HepG2 (cell line): ENCODE measurements around the gene SLC25A44. TPM values are rescaled to one million over a fixed set of nuclear protein-coding genes. Genes with fewer than 3 reads are reported as not detected.

Experiments used
- BCL3 ChIP-seq: sonication (generic); formaldehyde crosslinking; IDR thresholded peaks from 2 replicates; pipeline ENCODE4 v1.5.1; 2020; ENCODE audit warnings: mild to moderate bottlenecking, missing genetic modification reagents, moderate library complexity
- EEA1 ChIP-seq: sonication (generic); formaldehyde crosslinking; IDR thresholded peaks from 2 replicates; pipeline ENCODE4 v1.5.1; 2020; ENCODE audit warnings: mild to moderate bottlenecking, missing genetic modification reagents, borderline replicate concordance
- IRX3 ChIP-seq: sonication (generic); formaldehyde crosslinking; IDR thresholded peaks from 2 replicates; pipeline ENCODE4 v1.8.1; 2023; ENCODE audit warnings: mild to moderate bottlenecking, low read depth, missing genetic modification reagents, borderline replicate concordance
- MTA3 ChIP-seq: sonication (generic); formaldehyde crosslinking; IDR thresholded peaks from 2 replicates; pipeline ENCODE4 v1.4.0; 2020; ENCODE audit warnings: missing genetic modification reagents
- RBFOX2 ChIP-seq: fragments of 200-400 bp; formaldehyde crosslinking; IDR thresholded peaks from 2 replicates; pipeline ENCODE4 v1.6.1; 2017; ENCODE audit warnings: low read depth, mild to moderate bottlenecking, low read length
- ZBTB3 ChIP-seq: sonication (generic); formaldehyde crosslinking; IDR thresholded peaks from 2 replicates; pipeline ENCODE4 v1.4.0; 2020; ENCODE audit warnings: low read depth, mild to moderate bottlenecking, moderate library complexity, missing genetic modification reagents, borderline replicate concordance
- ZBTB40 ChIP-seq, 2 experiments: fragments of 450-650 bp in 1 of 2; sonication (generic) in 1 of 2; formaldehyde crosslinking in 1 of 2; IDR thresholded peaks; 2 replicates each; pipeline versions ENCODE4 v1.6.1 to v1.8.0; 2016 to 2022; ENCODE audit warnings: antibody characterized with exemption in 1 of 2, mild to moderate bottlenecking in 1 of 2, missing genetic modification reagents in 1 of 2
- ZBTB43 ChIP-seq: sonication (generic); formaldehyde crosslinking; conservative IDR thresholded peaks from 2 replicates; pipeline ENCODE4 v1.4.0; 2020; ENCODE audit warnings: missing genetic modification reagents
- ZNF274 ChIP-seq: sonication (generic); formaldehyde crosslinking; IDR thresholded peaks from 2 replicates; pipeline ENCODE4 v1.5.1; 2020; ENCODE audit warnings: mild to moderate bottlenecking, missing genetic modification reagents
- ZNF33B ChIP-seq: sonication (generic); formaldehyde crosslinking; IDR thresholded peaks from 2 replicates; pipeline ENCODE4 v1.5.1; 2020; ENCODE audit warnings: mild to moderate bottlenecking, missing genetic modification reagents
- ZNF451 ChIP-seq: sonication (generic); formaldehyde crosslinking; IDR thresholded peaks from 2 replicates; pipeline ENCODE4 v1.5.0; 2020; ENCODE audit warnings: mild to moderate bottlenecking, missing genetic modification reagents
- polyA plus RNA-seq, 8 experiments: library from polyadenylated mRNA; depleted of rRNA in 3 of 8; stranded (reverse) in 7 of 8; unstranded in 1 of 8; fragments of >200 nt; fragmentation: Illumina TruSeq in 4 of 8; extraction: Trizol in 4 of 8; gene quantifications; 2 replicates each; pipeline versions ENCODE4 v1.2.1 to v1.2.3, GENCODE V29; 2011 to 2016; ENCODE audit warnings: low read depth in 4 of 8, missing spikeins in 1 of 8, mixed read lengths in 1 of 8; ENCODE audit not compliant: insufficient read depth in 1 of 8
- total RNA-seq, 5 experiments: library from RNA; depleted of rRNA; stranded (reverse); fragments of >200 nt; fragmentation: Illumina TruSeq; extraction: Trizol; gene quantifications; 2 replicates each; pipeline ENCODE4 v1.2.3, GENCODE V29; 2016; ENCODE audit warnings: low read depth in 1 of 5
- TF ChIP-seq, protein P1 (sequence below): sonication (generic); formaldehyde crosslinking; IDR thresholded peaks from 2 replicates; pipeline ENCODE4 v1.4.0; 2020; ENCODE audit warnings: missing genetic modification reagents

Gene SLC25A44
- total and polyA plus RNA-seq, 2 of the 13 experiments (the other 11 are each of a cell fraction or from before 2014, with no cell fraction given): 10.7 to 13.4 TPM

- TF ChIP-seq ZBTB40 (IDR thresholded peaks at IDR 0.05) (no peak), ZBTB40 (CRISPR knock-in tag; IDR thresholded peaks at IDR 0.05) (peak; percentile 36; the same call in 1 of the 2 replicates), MTA3 (no peak), EEA1 (CRISPR knock-in tag) (peak; percentile 87; the same call in 1 of the 2 replicates), ZNF451 (CRISPR knock-in tag) (peak; percentile 72; the same call in 1 of the 2 replicates), ZBTB43 (CRISPR knock-in tag) (0 out of 2 replicates have a peak, but pooled peaks have one; percentile 78), ZBTB3 (CRISPR knock-in tag) (peak; percentile 43; the same call in 1 of the 2 replicates), ZNF274 (CRISPR knock-in tag) (0 out of 2 replicates have a peak, but pooled peaks have one; percentile 33), ZNF33B (CRISPR knock-in tag) (peak; percentile 55; the same call in 1 of the 2 replicates), IRX3 (CRISPR knock-in tag) (no peak), BCL3 (CRISPR knock-in tag) (peak; percentile 72; the same call in 1 of the 2 replicates), RBFOX2 (peak; percentile 61)
- TF ChIP-seq, protein P1, sequence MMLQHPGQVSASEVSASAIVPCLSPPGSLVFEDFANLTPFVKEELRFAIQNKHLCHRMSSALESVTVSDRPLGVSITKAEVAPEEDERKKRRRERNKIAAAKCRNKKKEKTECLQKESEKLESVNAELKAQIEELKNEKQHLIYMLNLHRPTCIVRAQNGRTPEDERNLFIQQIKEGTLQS (CRISPR knock-in tag): no peak
- TF ChIP-seq, all 625 proteins: peak for 92
These were observed 51.7 kb downstream of the SLC25A44 start (continued) for GRCh38 chr1:156245451-156246232.
